OCI-LY3 (cell line): ENCODE data around the gene SMIM15.

Source experiments
- CTCF ChIP-seq: fragments of 200-600, 300-600 bp; sonication (generic); IDR thresholded peaks from 2 replicates; pipeline ENCODE4 v1.5.1; 2014; ENCODE audit warnings: antibody characterized with exemption, low read length, low read depth
- EZH2phosphoT487 ChIP-seq: fragments of 200-600 bp; shearing (Covaris generic); IDR thresholded peaks from 2 replicates; pipeline ENCODE4 v1.6.1; 2018; ENCODE audit warnings: antibody characterized with exemption, mixed run types, low read depth

- TF ChIP-seq CTCF = no peak
- TF ChIP-seq EZH2phosphoT487 = no peak
Observed at GRCh38 chr5:61178702-61179101, 16.4 kb upstream of the SMIM15 start.
